A673 (cell line): ENCODE data around the gene VWA2. TPM values are rescaled to one million over a fixed set of nuclear protein-coding genes. Genes with fewer than 3 reads are reported as not detected.

ENCODE experiments used
- BruUV-seq: library from RNA; stranded (reverse); fragments of 400-500 nt; replicated peaks from 2 replicates; lab custom pipeline; 2021; lab: Mats Ljungman, UMichigan
- CTCF ChIA-PET: fragments of 300-600 bp; sonication (Branson Sonifier 250); formaldehyde crosslinking; loops from one replicate; lab custom pipeline; 2022; ENCODE audit warnings: antibody characterized with exemption; lab: Charles Lee
- POLR2A ChIA-PET: fragments of 300-600 bp; sonication (Branson Sonifier 250); formaldehyde crosslinking; loops from one replicate; lab custom pipeline; 2022; ENCODE audit warnings: antibody characterized with exemption; ENCODE audit not compliant: low non-redundant PET; lab: Charles Lee
- DNase-seq: peaks from one replicate; pipeline ENCODE4 v3.0.0-alpha.2; 2015; ENCODE audit warnings: low spot score
- H3K27ac ChIP-seq: fragments of 200-600 bp; sonication (generic); 2 replicates; pipeline ENCODE4 v1.5.1; 2016; ENCODE audit warnings: mixed run types, low read depth, mild to moderate bottlenecking, mixed read lengths, antibody characterized with exemption, low read length; ENCODE audit not compliant: poor library complexity, severe bottlenecking
- H3K27me3 ChIP-seq: fragments of 200-600 bp; sonication (generic); replicated peaks from 2 replicates; pipeline ENCODE4 v1.6.1; 2017; ENCODE audit warnings: mixed run types, low read depth, mild to moderate bottlenecking, mixed read lengths, antibody characterized with exemption, low read length; ENCODE audit not compliant: insufficient read depth, poor library complexity
- H3K36me3 ChIP-seq: fragments of 200-600 bp; sonication (generic); 2 replicates; pipeline ENCODE4 v1.6.1; 2016; ENCODE audit warnings: mixed run types, mild to moderate bottlenecking, mixed read lengths, antibody characterized with exemption, low read length; ENCODE audit not compliant: insufficient read depth, poor library complexity, severe bottlenecking
- H3K4me1 ChIP-seq: fragments of 200-600 bp; sonication (generic); 2 replicates; pipeline ENCODE4 v1.6.1; 2017; ENCODE audit warnings: mixed run types, mild to moderate bottlenecking, mixed read lengths, antibody characterized with exemption, low read length; ENCODE audit not compliant: insufficient read depth, poor library complexity, severe bottlenecking
- H3K4me3 ChIP-seq: fragments of 200-600 bp; sonication (generic); 2 replicates; pipeline ENCODE4 v1.5.1; 2016; ENCODE audit warnings: low read depth, mixed run types, mild to moderate bottlenecking, mixed read lengths, low read length; ENCODE audit not compliant: poor library complexity, severe bottlenecking
- H3K9me3 ChIP-seq: fragments of 200-600 bp; sonication (generic); 2 replicates; pipeline ENCODE4 v1.6.1; 2016; ENCODE audit warnings: mixed run types, low read depth, mild to moderate bottlenecking, mixed read lengths, antibody characterized with exemption, low read length; ENCODE audit not compliant: poor library complexity, severe bottlenecking
- EZH2 ChIP-seq: fragments of 200-600 bp; sonication (generic); IDR thresholded peaks from 2 replicates; pipeline ENCODE4 v1.6.1; 2017; ENCODE audit warnings: borderline replicate concordance, low read depth, mild to moderate bottlenecking, mixed read lengths, antibody characterized with exemption, low read length; ENCODE audit not compliant: poor library complexity, severe bottlenecking
- intact Hi-C: fragments of 100-400 bp; cut with micrococcal nuclease; formaldehyde crosslinking; loops from one replicate; pipeline ENCODE4 v1.10.0; 2022; ENCODE audit not compliant: unreplicated experiment
- total RNA-seq: library from RNA; stranded (reverse); gene quantifications from 2 replicates; pipeline ENCODE4 v1.2.3, GENCODE V29; 2021
- TF ChIP-seq, protein P1 (sequence below): fragments of 300-800, 200-600 bp; sonication (generic); conservative IDR thresholded peaks from 2 replicates; pipeline ENCODE4 v1.5.1; 2017; ENCODE audit warnings: low read depth, mild to moderate bottlenecking, antibody characterized with exemption, low read length, moderate library complexity, mixed read lengths

VWA2 gene
- total RNA-seq, 1 experiment from 2014 or later = not detected

DNA sequence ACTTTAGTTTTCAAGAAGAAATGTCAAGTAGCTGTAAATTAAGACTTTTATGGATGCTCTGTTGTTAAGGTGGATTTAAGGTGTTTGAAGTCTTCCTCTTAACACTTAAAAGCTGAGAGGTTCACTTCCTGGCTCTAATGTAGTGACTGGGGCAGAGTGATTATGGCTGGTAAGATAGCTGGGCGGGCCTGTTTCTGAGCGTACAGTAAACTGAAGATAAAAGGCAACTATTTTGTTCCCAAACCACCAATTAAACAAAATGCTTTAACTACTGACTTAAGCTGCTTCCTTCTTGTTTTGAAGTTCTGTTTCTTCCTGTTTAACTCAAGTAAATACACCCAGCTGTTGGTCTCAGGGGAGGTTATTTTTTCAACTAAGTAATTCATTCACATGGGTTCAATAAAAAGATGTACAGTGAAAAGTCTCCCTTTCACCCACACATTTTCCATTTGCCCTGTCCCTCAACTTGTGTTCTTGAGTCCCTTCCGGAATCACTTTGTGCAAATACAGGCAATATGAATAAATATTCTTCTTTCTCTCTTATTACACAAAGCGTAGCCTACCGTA is 19.3 kb downstream of the VWA2 start:
- Histone ChIP-seq H3K36me3 (no peaks in the 10 kb centered on the region), H3K9me3 (no peaks in the 10 kb centered on the region), H3K4me1 (no peaks in the 10 kb centered on the region), H3K27me3 (no peaks in the 10 kb centered on the region), H3K27ac (no peak overlapping the region), H3K4me3 (no peak overlapping the region)
- no TSS peak for BruUV-seq
- no peak for DNase-seq
- POLR2A ChIA-PET = no interaction called here
- intact Hi-C loops = no loop called here
- TF ChIP-seq EZH2 = no peak
- TF ChIP-seq, protein P1, sequence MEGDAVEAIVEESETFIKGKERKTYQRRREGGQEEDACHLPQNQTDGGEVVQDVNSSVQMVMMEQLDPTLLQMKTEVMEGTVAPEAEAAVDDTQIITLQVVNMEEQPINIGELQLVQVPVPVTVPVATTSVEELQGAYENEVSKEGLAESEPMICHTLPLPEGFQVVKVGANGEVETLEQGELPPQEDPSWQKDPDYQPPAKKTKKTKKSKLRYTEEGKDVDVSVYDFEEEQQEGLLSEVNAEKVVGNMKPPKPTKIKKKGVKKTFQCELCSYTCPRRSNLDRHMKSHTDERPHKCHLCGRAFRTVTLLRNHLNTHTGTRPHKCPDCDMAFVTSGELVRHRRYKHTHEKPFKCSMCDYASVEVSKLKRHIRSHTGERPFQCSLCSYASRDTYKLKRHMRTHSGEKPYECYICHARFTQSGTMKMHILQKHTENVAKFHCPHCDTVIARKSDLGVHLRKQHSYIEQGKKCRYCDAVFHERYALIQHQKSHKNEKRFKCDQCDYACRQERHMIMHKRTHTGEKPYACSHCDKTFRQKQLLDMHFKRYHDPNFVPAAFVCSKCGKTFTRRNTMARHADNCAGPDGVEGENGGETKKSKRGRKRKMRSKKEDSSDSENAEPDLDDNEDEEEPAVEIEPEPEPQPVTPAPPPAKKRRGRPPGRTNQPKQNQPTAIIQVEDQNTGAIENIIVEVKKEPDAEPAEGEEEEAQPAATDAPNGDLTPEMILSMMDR = no peak
- CTCF ChIA-PET = no interaction called here

DNA sequence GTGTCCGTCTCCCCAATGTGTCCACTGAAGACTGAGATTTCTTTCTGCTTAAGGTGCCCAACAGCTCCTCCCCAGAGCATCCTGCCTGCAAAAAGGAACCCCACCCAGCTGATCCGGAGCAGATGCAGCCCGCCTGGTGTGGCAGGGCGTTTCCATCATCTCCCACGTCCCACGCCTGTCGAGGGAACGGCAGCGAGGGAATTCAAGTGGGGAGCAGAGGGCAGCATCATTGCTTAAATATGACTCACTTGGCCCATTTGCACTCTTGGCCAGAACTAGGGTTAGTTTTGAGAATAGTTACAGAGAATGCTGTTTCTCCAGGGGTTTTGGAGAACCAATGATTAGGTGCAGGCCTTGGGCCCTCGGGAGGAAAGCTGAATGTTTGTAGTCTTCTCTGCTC is 20.8 kb downstream of the VWA2 start:
- H3K27me3 ChIP-seq = no peaks in the 10 kb centered on the region
- intact Hi-C loops = no loop called here
- no peak for DNase-seq
- no peaks in the 10 kb centered on the region for H3K36me3 ChIP-seq
- TF ChIP-seq EZH2 = no peak
- TF ChIP-seq, protein P1 = no peak
- H3K4me3 ChIP-seq = no peak overlapping the region
- BruUV-seq = no TSS peak
- no peak overlapping the region for H3K27ac ChIP-seq
- H3K9me3 ChIP-seq = no peaks in the 10 kb centered on the region
- CTCF ChIA-PET = no interaction called here
- POLR2A ChIA-PET = no interaction called here
- H3K4me1 ChIP-seq = no peaks in the 10 kb centered on the region

DNA sequence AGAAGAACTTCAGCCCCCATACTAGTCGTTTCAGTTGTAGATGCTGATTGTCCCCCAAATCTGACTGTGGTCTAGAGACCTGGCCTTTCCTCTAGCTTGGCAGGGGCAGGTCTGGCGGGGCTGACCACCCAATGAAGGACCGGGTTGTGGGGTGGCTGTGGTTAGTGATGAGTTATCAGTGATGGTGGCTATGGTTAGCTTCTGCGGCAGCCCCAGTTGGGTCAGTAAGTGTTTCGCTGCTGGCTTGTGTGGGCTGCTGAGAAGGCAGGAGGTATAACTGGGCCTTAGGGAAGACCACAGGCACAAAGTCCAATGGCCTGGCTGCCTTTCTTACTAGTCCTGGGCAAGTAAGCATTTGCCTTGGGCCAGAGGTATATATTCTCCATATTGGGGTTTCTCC is 21.3 kb downstream of the VWA2 start:
- ChIA-PET POLR2A (no interaction called here), CTCF (no interaction called here)
- Histone ChIP-seq H3K9me3 (no peaks in the 10 kb centered on the region), H3K27me3 (no peaks in the 10 kb centered on the region), H3K36me3 (no peaks in the 10 kb centered on the region), H3K4me3 (no peak overlapping the region), H3K27ac (no peak overlapping the region), H3K4me1 (no peaks in the 10 kb centered on the region)
- DNase-seq = no peak
- intact Hi-C loops = no loop called here
- no peak for TF ChIP-seq EZH2
- TF ChIP-seq, protein P1 = no peak
- BruUV-seq = no TSS peak
